Heart left ventricle (tissue), 13 donors: ENCODE results near the gene PAEP.

Experiments
- POLR2A ChIP-seq, 2 donors: fragments of 450-650 bp; IDR thresholded peaks; one replicate each; pipeline ENCODE4 v1.6.1; 2017; ENCODE audit warnings: antibody characterized with exemption in 2 of 2, mild to moderate bottlenecking in 2 of 2, moderate library complexity in 2 of 2
- TF ChIP-seq, protein P1 (sequence below), 12 donors: fragments of 200-600 bp; sonication (generic) in 4 of 12; IDR thresholded peaks; one replicate each; pipeline versions ENCODE4 v1.5.0 to v1.8.0; 2018 to 2022; ENCODE audit warnings: antibody characterized with exemption in 12 of 12, mild to moderate bottlenecking in 5 of 12
- donor health status: ischemic (EF 13 %, LVEDD 7.1; RV severe dilation, severe dysfunction).
- donor health status: DM: no; HTN: yes; CAD: no.
- donor health status: DM: no; HTN: no; CAD: no.
- donor health status: ischemic (EF 25% LVEDD 6.9; RV normal size, moderate dysfunction).
- donor health status: ischemic (EF 25% LVEDD 5.7; RV mildly dilated, moderate dysfunction).
- donor health status: ischemic (EF 35%, LVEDD 5.7; RV mildly dilated, moderate dysfunction).
- donor health status: nonischemic (EF 11% LVEDD 7.7; RV severe dilation, severe dysfunction).
- donor health status: DM: yes; HTN: yes; CAD: no.
- donor health status: PGD.
- donor health status: ischemic (EF 29% LVEDD 5.4; RV normal size, mild dysfunction).
- donor health status: nonischemic (EF 23%, LVEDD 6.1; RV moderate dilation, normal function).

DNA sequence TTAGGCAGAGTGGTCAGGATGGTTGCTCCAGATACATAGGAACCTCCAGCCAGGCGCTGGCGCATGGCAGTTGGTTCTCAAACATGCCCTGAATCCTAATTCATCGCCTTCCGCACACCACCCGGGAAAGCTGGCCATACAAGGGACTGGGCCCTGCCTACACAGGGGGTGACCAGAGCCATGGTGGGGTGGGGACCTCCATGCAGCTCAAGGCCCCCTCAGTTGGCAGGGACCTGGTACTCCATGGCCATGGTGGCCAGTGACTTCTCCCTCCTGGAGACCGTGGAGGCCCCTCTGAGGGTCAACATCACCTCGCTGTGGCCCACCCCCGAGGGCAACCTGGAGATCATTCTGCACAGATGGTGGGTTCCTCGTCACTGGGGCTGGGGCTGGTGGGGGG is 26.8 kb downstream of the PAEP start:
- TF ChIP-seq, protein P1, sequence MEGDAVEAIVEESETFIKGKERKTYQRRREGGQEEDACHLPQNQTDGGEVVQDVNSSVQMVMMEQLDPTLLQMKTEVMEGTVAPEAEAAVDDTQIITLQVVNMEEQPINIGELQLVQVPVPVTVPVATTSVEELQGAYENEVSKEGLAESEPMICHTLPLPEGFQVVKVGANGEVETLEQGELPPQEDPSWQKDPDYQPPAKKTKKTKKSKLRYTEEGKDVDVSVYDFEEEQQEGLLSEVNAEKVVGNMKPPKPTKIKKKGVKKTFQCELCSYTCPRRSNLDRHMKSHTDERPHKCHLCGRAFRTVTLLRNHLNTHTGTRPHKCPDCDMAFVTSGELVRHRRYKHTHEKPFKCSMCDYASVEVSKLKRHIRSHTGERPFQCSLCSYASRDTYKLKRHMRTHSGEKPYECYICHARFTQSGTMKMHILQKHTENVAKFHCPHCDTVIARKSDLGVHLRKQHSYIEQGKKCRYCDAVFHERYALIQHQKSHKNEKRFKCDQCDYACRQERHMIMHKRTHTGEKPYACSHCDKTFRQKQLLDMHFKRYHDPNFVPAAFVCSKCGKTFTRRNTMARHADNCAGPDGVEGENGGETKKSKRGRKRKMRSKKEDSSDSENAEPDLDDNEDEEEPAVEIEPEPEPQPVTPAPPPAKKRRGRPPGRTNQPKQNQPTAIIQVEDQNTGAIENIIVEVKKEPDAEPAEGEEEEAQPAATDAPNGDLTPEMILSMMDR (IDR thresholded peaks at IDR 0.05) = no peak
- no peak for TF ChIP-seq POLR2A (IDR thresholded peaks at IDR 0.05)
